NCI-H146 treated with DMSO at 0.1 percent for 48 hours (cell line): Measurements from ENCODE around the gene TGFB1.
"Not testable (repeated sequence)": the region's sequence is repeated elsewhere in the genome, so short reads cannot be mapped to it uniquely, and the experiment has no call there.

Source experiments
- DNase-seq: peaks from one replicate; lab custom pipeline; 2025; ENCODE audit not compliant: unreplicated experiment; lab: John Stamatoyannopoulos, UW

TGFB1 gene

GRCh38 chr19:41304706-41305483 lies 48.8 kb downstream of the TGFB1 start:
- no peak for DNase-seq

- DNase-seq: no peak
Measured at GRCh38 chr19:41303954-41304353, 49.8 kb downstream of the TGFB1 start.

GRCh38 chr19:41302624-41303351 lies 50.9 kb downstream of the TGFB1 start:
- DNase-seq: no peak

- no peak for DNase-seq
Measured at GRCh38 chr19:41300555-41300954, 53.2 kb downstream of the TGFB1 start.

- DNase-seq: no peak
Measured at GRCh38 chr19:41299755-41300089, 54.0 kb downstream of the TGFB1 start.

- no peak for DNase-seq
Measured at GRCh38 chr19:41299046-41299754, 54.5 kb downstream of the TGFB1 start.

- no peak for DNase-seq
Measured at GRCh38 chr19:41298348-41298964, 55.3 kb downstream of the TGFB1 start.

- no peak for DNase-seq
Measured at GRCh38 chr19:41297628-41298347, 55.9 kb downstream of the TGFB1 start.

GRCh38 chr19:41296433-41296871 lies 57.3 kb downstream of the TGFB1 start:
- no peak for DNase-seq

GRCh38 chr19:41295499-41295898 lies 58.2 kb downstream of the TGFB1 start:
- no peak for DNase-seq

GRCh38 chr19:41294393-41294792 lies 59.3 kb downstream of the TGFB1 start:
- no peak for DNase-seq

GRCh38 chr19:41289814-41290213 lies 63.9 kb downstream of the TGFB1 start:
- not testable (repeated sequence) for DNase-seq

GRCh38 chr19:41288673-41289530 lies 64.8 kb downstream of the TGFB1 start:
- no peak for DNase-seq
